Activated naive CD8-positive, alpha-beta T cell (primary cell): Measurements from ENCODE around the gene UNC5B.

Source experiments
- H3K27ac Mint-ChIP-seq: one replicate; pipeline ENCODE4 v1.8.0; 2021; ENCODE audit warnings: mixed read lengths
- H3K27me3 Mint-ChIP-seq: one replicate; pipeline ENCODE4 v1.8.0; 2021; ENCODE audit warnings: mixed read lengths
- H3K36me3 Mint-ChIP-seq: one replicate; pipeline ENCODE4 v1.8.0; 2021; ENCODE audit warnings: mixed read lengths
- H3K4me1 Mint-ChIP-seq: one replicate; pipeline ENCODE4 v1.8.0; 2021; ENCODE audit warnings: low read depth, mixed read lengths
- H3K4me3 Mint-ChIP-seq: one replicate; pipeline ENCODE4 v1.8.0; 2021; ENCODE audit warnings: mild to moderate bottlenecking, mixed read lengths
- H3K9me3 Mint-ChIP-seq: one replicate; pipeline ENCODE4 v1.8.0; 2021; ENCODE audit warnings: low read depth, mixed read lengths

UNC5B gene

DNA sequence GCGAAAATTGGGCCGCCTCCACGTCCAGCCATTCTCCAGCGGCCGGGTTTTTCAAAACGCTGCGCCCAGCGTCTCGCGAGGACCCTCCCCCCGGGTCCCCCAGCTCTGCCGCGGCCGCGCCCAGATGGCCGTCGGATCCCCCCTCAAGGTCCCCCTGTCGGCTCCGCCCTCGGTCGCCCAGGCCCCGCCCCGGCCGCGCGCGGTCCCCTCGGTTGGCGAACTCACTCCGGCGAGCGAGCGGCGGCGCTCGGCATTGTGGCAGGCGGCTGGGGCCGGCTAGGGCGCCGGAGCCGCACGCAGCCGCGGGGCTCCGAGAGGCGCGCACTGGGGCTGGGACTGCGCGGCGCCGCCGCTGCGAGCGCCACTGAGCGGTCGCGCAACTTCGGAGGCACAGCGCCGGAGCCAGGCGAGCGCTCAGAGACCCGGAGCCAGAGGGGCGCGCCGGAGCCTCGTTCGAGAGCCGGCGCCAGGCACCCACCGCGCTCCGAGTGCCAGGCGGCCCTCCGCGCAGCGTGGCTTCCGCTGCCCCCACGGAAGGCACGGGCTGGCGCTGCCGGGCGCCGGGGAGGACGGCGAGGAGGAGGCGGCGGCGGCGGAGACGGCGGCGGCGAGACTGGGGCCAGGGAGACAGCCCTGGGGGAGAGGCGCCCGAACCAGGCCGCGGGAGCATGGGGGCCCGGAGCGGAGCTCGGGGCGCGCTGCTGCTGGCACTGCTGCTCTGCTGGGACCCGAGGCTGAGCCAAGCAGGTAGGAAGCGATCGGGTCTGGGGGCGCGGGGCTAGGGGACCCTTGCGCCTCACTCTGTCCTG is at the start of gene UNC5B:
Gene UNC5B (plus strand): TSS at position 253 of the 809 bp plus-strand sequence. CDS start 416 bp downstream, at position 669.
- Mint-ChIP-seq H3K4me3 (peak within 1 kb of the TSS; percentile 83), H3K27ac (no peak within 1 kb of the TSS), H3K27me3 (peaks cover 36% of the 10 kb centered on the region), H3K36me3 (no peaks in the 10 kb centered on the region), H3K4me1 (peaks cover 24% of the 10 kb centered on the region), H3K9me3 (no peaks in the 10 kb centered on the region)

DNA sequence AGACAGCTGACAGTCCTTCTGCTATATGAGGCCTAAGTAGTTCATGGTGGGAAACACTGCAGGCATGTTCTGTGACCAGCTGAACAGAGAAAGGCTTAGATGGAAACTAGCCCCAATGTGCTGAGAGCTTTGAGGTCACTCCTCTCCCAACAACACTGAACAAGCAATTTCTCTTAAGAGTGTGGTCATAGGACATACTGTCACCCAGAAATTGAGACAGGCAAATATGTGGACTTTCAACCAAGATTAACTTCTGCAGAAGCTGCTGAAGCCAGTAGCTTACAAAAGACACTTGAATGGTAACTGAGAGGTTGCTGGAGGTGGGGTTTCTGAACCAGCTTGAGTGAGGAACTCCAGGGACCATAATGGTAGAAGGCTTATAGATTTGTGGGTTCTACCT is 38.9 kb upstream of the UNC5B start:
- Mint-ChIP-seq H3K4me3 (no peak overlapping the region), H3K9me3 (no peaks in the 10 kb centered on the region), H3K36me3 (no peaks in the 10 kb centered on the region), H3K27ac (no peak overlapping the region), H3K27me3 (no peaks in the 10 kb centered on the region), H3K4me1 (no peaks in the 10 kb centered on the region)

DNA sequence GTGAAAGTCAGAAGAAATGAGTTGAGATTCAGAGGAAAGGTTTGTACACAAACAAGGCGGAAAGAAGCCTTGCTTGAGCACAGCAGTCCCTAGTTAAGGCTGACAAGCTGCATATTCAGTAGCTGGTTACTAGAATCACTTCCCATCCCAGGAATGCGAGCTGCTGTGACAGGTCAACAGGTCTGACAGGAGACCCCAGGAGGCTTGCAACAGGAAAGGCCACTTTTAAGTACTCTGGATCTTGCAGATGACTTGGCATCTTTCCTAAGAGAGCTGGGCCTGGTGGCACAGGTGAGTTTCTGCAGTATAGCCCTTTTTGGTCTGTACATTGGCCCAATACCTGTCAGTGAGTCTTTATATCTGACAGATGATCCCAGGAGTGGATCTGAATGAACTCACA is 35.7 kb upstream of the UNC5B start:
- Mint-ChIP-seq H3K4me1 (no peaks in the 10 kb centered on the region), H3K27ac (no peak overlapping the region), H3K36me3 (no peaks in the 10 kb centered on the region), H3K4me3 (no peak overlapping the region), H3K27me3 (no peaks in the 10 kb centered on the region), H3K9me3 (no peaks in the 10 kb centered on the region)

DNA sequence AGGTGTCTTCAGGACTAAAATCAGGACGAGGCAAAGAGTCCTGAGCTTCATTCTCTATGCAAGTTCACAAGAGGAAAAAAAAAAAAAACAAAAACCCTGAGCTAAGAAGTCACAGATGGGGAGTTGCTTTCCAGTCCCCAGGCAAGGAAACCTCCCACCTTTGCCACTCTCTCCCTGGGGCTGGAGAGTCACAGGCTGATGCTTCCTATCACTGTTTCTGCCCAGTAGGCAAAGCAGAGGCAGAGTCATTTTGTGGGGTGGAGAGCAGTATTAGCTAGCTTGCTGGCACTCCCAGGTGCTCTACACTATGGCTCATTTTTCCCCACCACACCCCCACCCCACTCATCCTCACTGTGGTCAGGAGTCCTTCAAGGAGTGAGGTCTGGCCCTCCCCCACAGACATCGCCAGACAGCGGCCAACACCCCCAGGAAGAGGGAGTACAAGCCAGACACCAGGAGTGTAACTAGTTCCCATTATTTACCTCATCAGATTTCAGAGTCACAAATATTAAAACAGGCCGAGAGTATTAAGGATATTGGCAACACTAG is 34.6 kb upstream of the UNC5B start:
- Mint-ChIP-seq H3K9me3 (no peaks in the 10 kb centered on the region), H3K27me3 (no peaks in the 10 kb centered on the region), H3K4me3 (no peak overlapping the region), H3K36me3 (no peaks in the 10 kb centered on the region), H3K27ac (no peak overlapping the region), H3K4me1 (no peaks in the 10 kb centered on the region)

DNA sequence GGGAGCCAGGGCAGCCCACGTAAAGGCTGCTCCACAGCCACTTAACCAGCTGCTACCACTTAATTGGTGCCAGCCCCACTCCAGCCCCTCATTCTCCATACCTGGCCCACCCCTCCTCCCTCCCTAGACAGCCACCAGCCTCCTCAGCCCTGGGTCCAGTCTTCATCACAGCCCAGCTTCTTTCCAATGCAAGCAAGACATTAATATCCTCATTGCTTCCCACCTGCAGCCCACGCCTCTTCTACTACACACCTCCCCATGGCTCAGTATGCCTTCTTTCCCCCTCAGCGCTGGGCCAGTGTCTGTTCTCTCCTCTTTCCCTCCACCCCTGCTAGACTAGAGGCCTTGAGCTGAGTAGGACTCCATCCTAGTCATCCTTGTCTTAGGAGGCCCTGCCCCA is 33.5 kb upstream of the UNC5B start:
- no peaks in the 10 kb centered on the region for H3K36me3 Mint-ChIP-seq
- H3K4me1 Mint-ChIP-seq = no peaks in the 10 kb centered on the region
- no peak overlapping the region for H3K27ac Mint-ChIP-seq
- no peaks in the 10 kb centered on the region for H3K9me3 Mint-ChIP-seq
- H3K4me3 Mint-ChIP-seq = no peak overlapping the region
- no peaks in the 10 kb centered on the region for H3K27me3 Mint-ChIP-seq

DNA sequence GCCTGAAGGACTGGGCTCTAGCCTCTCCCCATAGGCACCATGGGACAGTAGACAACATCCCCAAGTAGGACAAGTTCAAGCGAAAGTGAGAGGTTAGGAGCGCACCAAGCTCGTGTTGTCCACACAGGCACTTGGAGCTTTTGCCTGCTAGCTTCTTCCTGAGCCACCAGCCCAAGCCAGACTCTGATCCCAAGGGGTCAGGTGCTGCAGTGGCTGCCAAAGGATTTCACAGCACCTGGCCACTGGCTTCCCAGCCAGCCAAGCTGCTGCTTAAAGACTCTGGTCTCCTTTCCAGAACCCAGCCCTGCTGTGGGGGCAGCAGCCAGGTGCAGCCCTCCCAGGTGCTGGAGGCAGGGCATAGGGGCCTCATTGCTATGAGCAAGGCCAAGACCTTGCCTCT is 33.0 kb upstream of the UNC5B start:
- no peaks in the 10 kb centered on the region for H3K27me3 Mint-ChIP-seq
- no peak overlapping the region for H3K27ac Mint-ChIP-seq

DNA sequence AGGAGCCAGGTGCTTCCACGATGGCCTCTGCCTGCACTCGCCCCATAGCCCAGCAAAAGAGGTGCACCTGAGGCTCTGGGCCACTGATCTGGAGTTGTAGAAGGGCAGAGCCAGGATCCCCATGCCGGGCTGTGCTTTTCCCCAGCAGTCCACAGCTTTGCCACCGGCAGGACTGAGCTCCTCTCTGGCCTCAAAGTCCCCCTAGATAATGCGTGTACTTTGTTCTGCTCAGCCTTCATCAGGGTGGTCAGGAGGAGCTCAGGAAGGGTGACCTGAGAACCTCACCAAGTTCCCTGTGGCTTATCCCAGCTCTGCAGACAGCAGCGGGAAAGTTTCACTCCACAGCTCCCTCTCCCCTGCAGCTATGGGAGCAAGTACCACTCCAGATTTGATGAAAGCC is 27.9 kb upstream of the UNC5B start:
- H3K36me3 Mint-ChIP-seq = no peaks in the 10 kb centered on the region
- no peaks in the 10 kb centered on the region for H3K9me3 Mint-ChIP-seq
- no peak overlapping the region for H3K27ac Mint-ChIP-seq
- no peaks in the 10 kb centered on the region for H3K4me1 Mint-ChIP-seq
- no peak overlapping the region for H3K4me3 Mint-ChIP-seq
- H3K27me3 Mint-ChIP-seq = no peaks in the 10 kb centered on the region

More for the DNA sequence above, 33.0 kb upstream of the UNC5B start:
- H3K9me3 Mint-ChIP-seq = no peaks in the 10 kb centered on the region
- no peak overlapping the region for H3K4me3 Mint-ChIP-seq
- no peaks in the 10 kb centered on the region for H3K36me3 Mint-ChIP-seq
- H3K4me1 Mint-ChIP-seq = no peaks in the 10 kb centered on the region

DNA sequence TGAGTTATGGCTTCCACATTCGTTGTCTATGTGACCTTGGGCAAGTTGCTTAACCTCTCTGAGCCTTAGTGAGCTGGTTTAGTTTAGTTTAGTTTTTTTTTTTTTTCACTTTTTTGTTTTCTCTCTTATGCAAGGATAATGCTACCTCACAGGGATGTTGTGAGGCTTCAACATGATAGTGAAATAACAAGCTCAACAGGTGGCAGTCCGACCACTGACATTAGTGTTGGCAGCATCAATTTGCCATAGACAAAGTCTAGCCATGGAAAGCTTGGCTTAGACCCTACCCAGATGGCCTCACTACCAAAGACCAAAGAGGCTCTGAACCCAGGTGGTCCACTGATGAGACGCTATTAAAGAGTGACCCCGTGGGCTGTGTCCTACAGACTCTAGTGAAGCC is 27.2 kb upstream of the UNC5B start:
- no peak overlapping the region for H3K27ac Mint-ChIP-seq
- H3K27me3 Mint-ChIP-seq = no peaks in the 10 kb centered on the region
- H3K9me3 Mint-ChIP-seq = no peaks in the 10 kb centered on the region
- no peaks in the 10 kb centered on the region for H3K36me3 Mint-ChIP-seq
- H3K4me3 Mint-ChIP-seq = no peak overlapping the region
- no peaks in the 10 kb centered on the region for H3K4me1 Mint-ChIP-seq

DNA sequence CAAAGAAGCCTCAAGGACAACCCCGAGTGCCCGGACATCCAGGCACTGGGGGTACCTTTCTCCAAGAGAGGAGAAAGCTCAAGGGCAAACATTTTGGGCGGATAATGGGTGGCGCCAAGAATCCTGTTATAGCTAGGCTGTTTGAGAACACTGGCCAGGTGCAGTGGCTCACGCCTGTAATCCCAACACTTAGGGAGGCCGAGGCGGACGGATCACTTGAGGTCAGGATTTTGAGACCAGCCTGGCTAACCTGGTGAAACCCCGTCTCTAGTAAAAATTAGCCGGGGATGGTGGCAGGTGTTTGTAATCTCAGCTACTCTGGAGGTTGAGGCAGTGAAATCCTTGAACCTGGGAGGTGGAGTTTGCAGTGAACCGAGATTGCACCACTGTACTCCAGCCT is 25.2 kb upstream of the UNC5B start:
- Mint-ChIP-seq H3K27ac (no peak overlapping the region), H3K27me3 (no peaks in the 10 kb centered on the region), H3K9me3 (no peaks in the 10 kb centered on the region), H3K36me3 (no peaks in the 10 kb centered on the region), H3K4me1 (no peaks in the 10 kb centered on the region), H3K4me3 (no peak overlapping the region)

DNA sequence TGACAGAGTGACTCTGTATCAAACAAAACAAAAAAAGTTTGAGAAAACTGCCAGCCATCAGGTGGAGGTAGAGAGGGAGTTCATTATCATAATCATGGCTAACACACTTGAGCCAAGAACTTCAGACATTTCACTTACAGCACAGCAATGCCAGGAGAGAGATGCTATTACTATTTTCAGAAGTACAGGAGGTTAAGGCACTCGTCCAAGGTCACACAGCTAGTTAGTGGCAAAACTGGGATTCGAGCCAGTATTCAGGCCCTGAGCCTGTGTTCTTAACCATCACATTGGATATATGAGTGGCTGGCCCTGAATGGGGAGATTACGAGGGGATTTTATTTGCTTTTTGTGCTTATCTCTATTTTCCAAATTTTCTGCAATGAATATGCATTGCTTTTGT is 24.8 kb upstream of the UNC5B start:
- Mint-ChIP-seq H3K9me3 (no peaks in the 10 kb centered on the region), H3K4me3 (no peak overlapping the region), H3K27me3 (no peaks in the 10 kb centered on the region), H3K4me1 (no peaks in the 10 kb centered on the region), H3K36me3 (no peaks in the 10 kb centered on the region), H3K27ac (no peak overlapping the region)

DNA sequence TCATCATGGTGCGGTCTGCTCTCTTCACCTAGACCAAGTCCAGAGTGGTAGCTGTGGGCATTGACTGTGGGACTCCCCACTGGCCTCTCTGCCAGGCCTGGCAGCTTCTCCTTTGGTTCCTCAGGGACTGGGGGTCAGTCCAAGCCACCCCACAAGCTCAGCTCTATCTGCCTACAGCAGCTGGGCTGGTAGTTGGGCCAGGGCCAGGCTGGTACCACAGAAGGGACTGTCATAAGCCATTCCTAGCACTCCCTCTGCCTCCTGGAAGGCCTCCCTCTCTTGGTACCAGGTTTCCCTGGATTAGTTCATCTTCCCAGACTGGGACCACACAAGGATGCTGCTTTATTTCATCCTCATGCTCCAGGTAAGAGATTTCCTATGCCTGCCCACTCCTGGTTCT is 24.2 kb upstream of the UNC5B start:
- Mint-ChIP-seq H3K4me3 (no peak overlapping the region), H3K27ac (no peak overlapping the region), H3K9me3 (no peaks in the 10 kb centered on the region), H3K27me3 (no peaks in the 10 kb centered on the region), H3K36me3 (no peaks in the 10 kb centered on the region), H3K4me1 (no peaks in the 10 kb centered on the region)

DNA sequence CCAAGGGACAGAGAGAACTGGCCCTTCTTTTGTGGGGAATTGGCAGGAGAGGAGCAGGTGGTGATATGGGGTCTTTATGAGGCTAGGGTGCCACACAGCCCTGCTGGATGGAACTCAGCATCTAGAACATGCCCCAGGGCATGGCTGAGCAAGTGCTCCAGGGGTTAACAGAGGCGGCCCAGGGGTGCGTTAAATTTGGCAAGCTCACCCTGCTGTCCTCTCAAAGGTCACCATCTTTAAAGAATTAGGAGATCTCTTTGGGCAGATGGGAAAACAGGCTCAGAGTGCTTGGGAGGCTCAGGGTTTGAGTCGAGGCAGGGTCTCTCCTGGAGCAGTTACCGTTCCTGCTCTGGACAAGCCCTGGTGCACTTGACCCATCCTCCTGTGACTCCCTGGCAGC is 21.4 kb upstream of the UNC5B start:
- Mint-ChIP-seq H3K9me3 (peaks cover 3% of the 10 kb centered on the region), H3K27ac (no peak overlapping the region), H3K4me1 (no peaks in the 10 kb centered on the region), H3K36me3 (no peaks in the 10 kb centered on the region), H3K27me3 (no peaks in the 10 kb centered on the region), H3K4me3 (no peak overlapping the region)

DNA sequence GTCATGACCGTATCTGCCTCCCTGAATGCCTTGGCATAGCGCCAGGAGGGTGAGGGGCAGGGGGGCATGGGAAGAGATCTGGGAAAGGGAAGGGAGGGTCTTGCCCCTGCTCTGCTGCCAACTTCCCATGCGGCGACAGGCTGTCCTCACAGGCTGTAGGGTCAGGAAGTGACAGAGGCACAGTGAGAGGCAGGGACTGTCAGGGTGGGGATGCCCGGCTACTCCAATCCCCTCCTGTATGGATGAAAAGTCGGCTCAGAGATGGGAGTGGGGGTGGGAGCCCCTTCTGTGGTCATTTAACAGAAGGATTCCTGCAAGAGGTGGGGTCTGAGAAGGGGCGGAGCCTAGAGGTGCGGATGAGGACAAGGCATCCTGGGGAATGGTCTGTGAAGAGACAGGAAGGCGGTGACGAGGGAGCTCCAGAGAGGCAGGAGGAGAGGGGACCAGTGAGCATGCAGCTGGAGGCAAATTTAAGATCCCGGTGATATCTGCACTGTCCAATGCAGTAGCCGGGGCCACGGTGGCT is 20.8 kb upstream of the UNC5B start:
- no peaks in the 10 kb centered on the region for H3K36me3 Mint-ChIP-seq
- no peak overlapping the region for H3K27ac Mint-ChIP-seq
- no peak overlapping the region for H3K4me3 Mint-ChIP-seq
- no peaks in the 10 kb centered on the region for H3K27me3 Mint-ChIP-seq
- no peaks in the 10 kb centered on the region for H3K4me1 Mint-ChIP-seq
- peaks cover 3% of the 10 kb centered on the region for H3K9me3 Mint-ChIP-seq

DNA sequence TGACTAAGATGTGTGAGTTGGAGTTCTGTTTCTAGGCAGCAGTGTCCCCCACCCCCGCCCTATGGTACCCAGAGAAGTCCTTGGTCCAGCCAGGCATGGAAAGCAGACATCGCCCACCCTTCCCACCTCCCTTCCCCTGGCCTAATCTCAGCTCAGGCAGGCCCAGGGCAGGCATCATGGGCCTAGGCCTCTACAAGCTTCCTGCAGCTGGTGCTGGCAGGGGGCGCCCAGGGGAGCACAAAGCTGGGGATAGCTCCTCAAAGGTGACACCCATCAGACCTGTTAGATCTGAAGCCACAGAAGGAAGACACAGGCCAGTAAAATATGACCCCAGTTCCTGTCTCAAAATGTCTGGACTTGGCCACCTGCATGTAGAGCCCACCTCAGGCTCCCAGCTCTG is 18.9 kb upstream of the UNC5B start:
- H3K27me3 Mint-ChIP-seq = no peaks in the 10 kb centered on the region
- H3K4me3 Mint-ChIP-seq = no peak overlapping the region
- no peaks in the 10 kb centered on the region for H3K36me3 Mint-ChIP-seq
- peaks cover 10% of the 10 kb centered on the region for H3K9me3 Mint-ChIP-seq
- H3K4me1 Mint-ChIP-seq = no peaks in the 10 kb centered on the region
- no peak overlapping the region for H3K27ac Mint-ChIP-seq

DNA sequence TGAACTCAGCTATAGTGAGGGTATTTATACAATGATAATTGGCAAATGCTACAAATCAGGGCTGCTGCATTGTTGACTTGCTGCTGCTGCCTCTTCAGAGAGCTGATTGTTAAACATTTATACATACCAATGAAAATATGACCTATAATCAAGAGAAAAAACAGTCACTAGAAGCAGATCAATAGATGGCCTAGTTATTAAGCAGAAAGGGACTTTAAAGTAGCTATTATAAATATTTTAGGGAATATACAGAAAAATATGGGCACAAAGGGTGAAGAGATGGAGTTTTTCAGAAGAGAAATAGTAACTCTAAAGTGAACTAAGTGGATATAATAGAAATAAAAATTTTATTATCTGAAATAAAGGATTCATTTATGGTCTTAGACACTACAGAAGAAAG is 14.4 kb upstream of the UNC5B start:
- peaks cover 2% of the 10 kb centered on the region for H3K27me3 Mint-ChIP-seq
- peaks cover 10% of the 10 kb centered on the region for H3K9me3 Mint-ChIP-seq
- no peaks in the 10 kb centered on the region for H3K4me1 Mint-ChIP-seq
- H3K27ac Mint-ChIP-seq = no peak overlapping the region
- H3K4me3 Mint-ChIP-seq = no peak overlapping the region
- H3K36me3 Mint-ChIP-seq = no peaks in the 10 kb centered on the region

DNA sequence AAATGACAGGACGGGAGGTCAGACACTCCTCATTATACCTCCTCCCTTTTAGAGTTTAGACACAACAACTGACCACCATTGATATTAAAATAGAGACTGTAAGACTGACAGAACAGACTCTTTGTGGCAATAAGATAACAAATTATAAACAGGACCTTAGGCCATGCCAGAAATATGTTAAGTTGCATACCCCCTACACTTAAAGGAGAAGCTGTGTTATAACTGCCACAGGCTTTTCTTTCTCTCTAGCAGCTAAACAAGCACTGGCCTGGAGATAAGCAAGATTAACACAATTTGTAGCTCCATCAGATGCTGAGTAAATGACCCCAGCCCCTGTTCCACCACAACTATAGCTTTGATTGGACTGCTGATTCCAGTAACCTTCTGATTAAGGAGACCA is 10.5 kb upstream of the UNC5B start:
- peaks cover 7% of the 10 kb centered on the region for H3K9me3 Mint-ChIP-seq

More for the DNA sequence above, 10.5 kb upstream of the UNC5B start:
- no peaks in the 10 kb centered on the region for H3K4me1 Mint-ChIP-seq
- no peaks in the 10 kb centered on the region for H3K36me3 Mint-ChIP-seq
- peaks cover 8% of the 10 kb centered on the region for H3K27me3 Mint-ChIP-seq
- no peak overlapping the region for H3K27ac Mint-ChIP-seq
- H3K4me3 Mint-ChIP-seq = no peak overlapping the region
